IMR-90 (cell line): ENCODE data around the gene RASSF8. TPM values are rescaled to one million over a fixed set of nuclear protein-coding genes. Genes with fewer than 3 reads are reported as not detected.

Source experiments
- ATAC-seq: fragments of 200-7000 bp; cut with Tn5 transposase; 2 replicates; pipeline ENCODE4 v1.9.1; 2020; ENCODE audit warnings: low read depth, mild to moderate bottlenecking, moderate library complexity
- BruUV-seq: library from RNA; stranded (reverse); fragments of 400-500 nt; replicated peaks from 2 replicates; lab custom pipeline; 2021; lab: Mats Ljungman, UMichigan
- CTCF ChIA-PET: fragments of 300-600 bp; formaldehyde crosslinking; extraction: SDS; loops from one replicate; lab custom pipeline; 2021; ENCODE audit warnings: antibody characterized with exemption; lab: Yijun Ruan, JAX
- POLR2A ChIA-PET: fragments of 300-600 bp; sonication (Branson Sonifier 250); formaldehyde crosslinking; loops from one replicate; lab custom pipeline; 2022; ENCODE audit warnings: antibody characterized with exemption; ENCODE audit not compliant: unreplicated experiment; lab: Charles Lee
- DNase-seq: peaks from one replicate; pipeline ENCODE4 v3.0.0; 2013
- H2AFZ ChIP-seq: replicated peaks from 2 replicates; pipeline ENCODE3; 2013; ENCODE audit warnings: low read length, mild to moderate bottlenecking; ENCODE audit not compliant: poor library complexity
- H2AK5ac ChIP-seq: 2 replicates; pipeline ENCODE4 v1.6.1; 2013; ENCODE audit warnings: low read depth, low read length, inconsistent platforms
- H2AK9ac ChIP-seq: replicated peaks from 2 replicates; pipeline ENCODE3; 2013; ENCODE audit warnings: mild to moderate bottlenecking, low read depth, low read length, moderate library complexity; ENCODE audit not compliant: poor library complexity
- H2BK120ac ChIP-seq: 2 replicates; pipeline ENCODE4 v1.6.1; 2013; ENCODE audit warnings: low read depth, low read length, inconsistent platforms
- H2BK15ac ChIP-seq: 3 replicates; pipeline ENCODE4 v1.6.1; 2013; ENCODE audit warnings: low read depth, low read length, inconsistent platforms
- H2BK20ac ChIP-seq: 2 replicates; pipeline ENCODE4 v1.6.1; 2013; ENCODE audit warnings: low read depth, mild to moderate bottlenecking, inconsistent platforms, low read length, moderate library complexity
- H2BK5ac ChIP-seq: 2 replicates; pipeline ENCODE4 v1.6.1; 2013; ENCODE audit warnings: mild to moderate bottlenecking, low read depth, low read length, inconsistent platforms; ENCODE audit not compliant: poor library complexity, severe bottlenecking
- H3K14ac ChIP-seq: replicated peaks from 2 replicates; pipeline ENCODE4 v1.6.1; 2013; ENCODE audit warnings: low read depth, low read length, inconsistent platforms
- H3K18ac ChIP-seq: 2 replicates; pipeline ENCODE4 v1.6.1; 2013; ENCODE audit warnings: low read depth, low read length, control low read depth
- H3K23ac ChIP-seq: 2 replicates; pipeline ENCODE4 v1.6.1; 2013; ENCODE audit warnings: low read depth, low read length, inconsistent platforms
- H3K27ac ChIP-seq: 2 replicates; pipeline ENCODE4 v1.5.1; 2013; ENCODE audit warnings: mild to moderate bottlenecking, control low read depth, low read length; ENCODE audit not compliant: insufficient read depth
- H3K27me3 ChIP-seq: 2 replicates; pipeline ENCODE4 v1.6.1; 2013; ENCODE audit warnings: low read length; ENCODE audit not compliant: control insufficient read depth, insufficient read depth
- H3K36me3 ChIP-seq: 2 replicates; pipeline ENCODE4 v1.6.1; 2013; ENCODE audit warnings: low read length, mixed read lengths; ENCODE audit not compliant: control insufficient read depth, insufficient read depth
- H3K4ac ChIP-seq: 2 replicates; pipeline ENCODE4 v1.6.1; 2013; ENCODE audit warnings: low read depth, low read length, inconsistent platforms
- H3K4me1 ChIP-seq: 2 replicates; pipeline ENCODE4 v1.6.1; 2013; ENCODE audit warnings: low read length, mixed read lengths; ENCODE audit not compliant: control insufficient read depth, insufficient read depth
- H3K4me2 ChIP-seq: 2 replicates; pipeline ENCODE4 v1.6.1; 2013; ENCODE audit warnings: low read depth, mild to moderate bottlenecking, control low read depth, low read length, moderate library complexity
- H3K4me3 ChIP-seq: 2 replicates; pipeline ENCODE4 v1.5.1; 2013; ENCODE audit warnings: low read depth, mild to moderate bottlenecking, control low read depth, low read length, moderate library complexity; ENCODE audit not compliant: insufficient read depth
- H3K56ac ChIP-seq: 2 replicates; pipeline ENCODE4 v1.6.1; 2013; ENCODE audit warnings: low read length, inconsistent platforms; ENCODE audit not compliant: insufficient read depth; ENCODE audit errors: extremely low read depth
- H3K79me1 ChIP-seq, 2 experiments: 2 replicates each; pipeline ENCODE4 v1.6.1; 2013; ENCODE audit warnings: low read length in 2 of 2, inconsistent platforms in 1 of 2, low read depth in 1 of 2
- H3K9ac ChIP-seq: 2 replicates; pipeline ENCODE4 v1.6.1; 2013; ENCODE audit warnings: low read depth, low read length, control low read depth
- H3K9me1 ChIP-seq: 2 replicates; pipeline ENCODE4 v1.6.1; 2013; ENCODE audit warnings: low read length, inconsistent platforms; ENCODE audit not compliant: insufficient read depth
- H3K9me3 ChIP-seq: 2 replicates; pipeline ENCODE4 v1.6.1; 2013; ENCODE audit warnings: low read length; ENCODE audit not compliant: control insufficient read depth, insufficient read depth
- H4K20me1 ChIP-seq: 2 replicates; pipeline ENCODE4 v1.6.1; 2013; ENCODE audit warnings: low read length, inconsistent platforms; ENCODE audit not compliant: insufficient read depth
- H4K5ac ChIP-seq: 2 replicates; pipeline ENCODE4 v1.6.1; 2013; ENCODE audit warnings: mild to moderate bottlenecking, low read depth, low read length, control low read depth
- H4K8ac ChIP-seq, 2 experiments: 2 replicates each; pipeline ENCODE4 v1.6.1; 2013; ENCODE audit warnings: low read depth in 2 of 2, low read length in 2 of 2, control low read depth in 1 of 2, inconsistent platforms in 1 of 2
- H4K91ac ChIP-seq: 2 replicates; pipeline ENCODE4 v1.6.1; 2013; ENCODE audit warnings: low read depth, low read length, inconsistent platforms; ENCODE audit not compliant: insufficient read depth
- BHLHE40 ChIP-seq: fragments of 150-350 bp; IDR thresholded peaks from 2 replicates; pipeline ENCODE4 v1.6.1; 2016; ENCODE audit warnings: mild to moderate bottlenecking, low read depth, low read length
- CEBPB ChIP-seq: IDR thresholded peaks from 2 replicates; pipeline ENCODE4 v1.6.1; 2012; ENCODE audit warnings: low read depth, low read length, improper control_type of control experiment
- CTCF ChIP-seq: conservative IDR thresholded peaks from 2 replicates; pipeline ENCODE4 v1.5.1; 2012; ENCODE audit warnings: mild to moderate bottlenecking, low read depth, low read length, improper control_type of control experiment
- ELK1 ChIP-seq: fragments of 150-350 bp; IDR thresholded peaks from 2 replicates; pipeline ENCODE4 v1.6.1; 2016; ENCODE audit warnings: low read depth, mild to moderate bottlenecking, low read length, moderate library complexity, borderline replicate concordance
- FOS ChIP-seq: fragments of 150-350 bp; IDR thresholded peaks from 2 replicates; pipeline ENCODE4 v1.6.1; 2016; ENCODE audit warnings: low read depth, low read length
- MAFK ChIP-seq: IDR thresholded peaks from 2 replicates; pipeline ENCODE4 v1.6.1; 2012; ENCODE audit warnings: low read depth, low read length, improper control_type of control experiment
- MXI1 ChIP-seq: IDR thresholded peaks from 2 replicates; pipeline ENCODE4 v1.6.1; 2012; ENCODE audit warnings: low read depth, mild to moderate bottlenecking, low read length, moderate library complexity, borderline replicate concordance
- NFE2L2 ChIP-seq: fragments of 150-350 bp; IDR thresholded peaks from 2 replicates; pipeline ENCODE4 v1.6.1; 2016; ENCODE audit warnings: low read depth, mild to moderate bottlenecking, low read length
- POLR2A ChIP-seq: IDR thresholded peaks from 2 replicates; pipeline ENCODE4 v1.6.1; 2012; ENCODE audit warnings: mild to moderate bottlenecking, low read depth, low read length
- RCOR1 ChIP-seq: IDR thresholded peaks from 2 replicates; pipeline ENCODE4 v1.6.1; 2012; ENCODE audit warnings: mild to moderate bottlenecking, low read length, improper control_type of control experiment; ENCODE audit not compliant: insufficient replicate concordance
- USF2 ChIP-seq: fragments of 150-350 bp; IDR thresholded peaks from 2 replicates; pipeline ENCODE4 v1.6.1; 2017; ENCODE audit warnings: mild to moderate bottlenecking, antibody characterized with exemption, low read length, low read depth
- WGBS, 2 experiments: methylation state at CpG; one replicate each; pipeline versions ENCODE4 v1.1.5 to v1.1.7; 2013; ENCODE audit warnings: missing lambda C conversion rate in 2 of 2; ENCODE audit not compliant: insufficient read length in 1 of 2; ENCODE audit errors: extremely low coverage in 2 of 2; 5-methylcytosine and 5-hydroxymethylcytosine counted together
- dilution Hi-C: fragments of 300-500 bp; cut with HindIII; formaldehyde crosslinking; loops from one replicate; pipeline ENCODE4 v1.14.3; 2018; ENCODE audit warnings: low sequenced_read_pairs; ENCODE audit not compliant: unreplicated experiment
- in situ Hi-C: fragments of 300-500 bp; cut with MboI; formaldehyde crosslinking; loops from 3 replicates; pipeline ENCODE4 v1.14.3; 2019; ENCODE audit warnings: low sequenced_read_pairs, inconsistent platforms, mixed read lengths
- intact Hi-C: fragments of 100-400 bp; cut with micrococcal nuclease; formaldehyde crosslinking; loops from 2 replicates; pipeline ENCODE4 v1.10.0; 2022
- polyA plus RNA-seq, 3 experiments: library from polyadenylated mRNA; depleted of rRNA; stranded (reverse); fragments of >200 nt; gene quantifications; 2 replicates each; pipeline ENCODE4 v1.2.3, GENCODE V29; 2012; ENCODE audit warnings: low replicate concordance in 1 of 3
- total RNA-seq: library from RNA; depleted of rRNA; stranded (reverse); fragments of >200 nt; gene quantifications from 2 replicates; pipeline ENCODE4 v1.2.3, GENCODE V29; 2012

Gene RASSF8
- total and polyA plus RNA-seq, 2 of the 4 experiments (the other 2 are of a cell fraction) = 10.8 to 50.5 TPM

GRCh38 chr12:25935355-25936144, 22.9 kb upstream of the RASSF8 start:
- no peak for TF ChIP-seq BHLHE40
- no peak for TF ChIP-seq ELK1
- no peak for TF ChIP-seq MXI1
- TF ChIP-seq USF2 = no peak
- no peak for TF ChIP-seq CEBPB
- no peak for TF ChIP-seq RCOR1
- TF ChIP-seq POLR2A = no peak
- TF ChIP-seq NFE2L2 = no peak
- no peak for TF ChIP-seq CTCF
- no peak for TF ChIP-seq FOS
- no peak for TF ChIP-seq MAFK
- whole genome bisulfite sequencing, 2 experiments = no CpG with 5 or more reads among the region's 9 CpGs
- Histone ChIP-seq H3K4me3 (no peak overlapping the region), H2BK120ac (no peak overlapping the region), H3K9me1 (no peaks in the 10 kb centered on the region), H3K9me3 (no peaks in the 10 kb centered on the region), H3K4me2 (no peak overlapping the region), H3K4me1 (no peaks in the 10 kb centered on the region), H4K20me1 (no peaks in the 10 kb centered on the region), H3K79me1 (no peaks in the 10 kb centered on the region), H3K14ac (no peak overlapping the region; the same call in 1 of the 2 replicates), H2BK5ac (no peak overlapping the region), H2AK9ac (no peak overlapping the region), H3K4ac (no peak overlapping the region), H3K36me3 (no peaks in the 10 kb centered on the region), H2BK20ac (no peak overlapping the region), H3K27me3 (no peaks in the 10 kb centered on the region), H3K9ac (no peak overlapping the region), H4K8ac (no peak overlapping the region), H2AFZ (no peak overlapping the region), H4K91ac (no peak overlapping the region), H3K56ac (no peak overlapping the region), H4K5ac (no peak overlapping the region), H3K23ac (no peak overlapping the region), H3K18ac (no peak overlapping the region), H3K27ac (no peak overlapping the region), H2BK15ac (no peak overlapping the region), H2AK5ac (no peak overlapping the region)
- in situ Hi-C loops (no loop called here), intact Hi-C loops (loop anchor here (10.0 kb wide), 1 partner anchor 71 kb away; no protein-coding TSS in a partner anchor), dilution Hi-C loops (no loop called here)
- ATAC-seq = no peak
- POLR2A ChIA-PET = no interaction called here
- CTCF ChIA-PET = interaction anchor here (0.6 to 0.7 kb wide), 3 partner anchors 66 to 78 kb away, joined by 3 to 4 read pairs (median 3); no protein-coding TSS in a partner anchor
- no peak for DNase-seq
- BruUV-seq = no TSS peak
